CD14-positive monocyte (primary cell): ENCODE measurements around the gene ANXA4. TPM values are rescaled to one million over a fixed set of nuclear protein-coding genes. Genes with fewer than 3 reads are reported as not detected.

Experiments
- DNase-seq, 3 donors: peaks; one replicate each; pipeline ENCODE4 v3.0.0-alpha.2; 2011 to 2022
- H2AFZ ChIP-seq: 2 replicates; pipeline ENCODE4 v1.6.0; 2012; ENCODE audit warnings: mild to moderate bottlenecking, low read depth, low read length, inconsistent platforms; ENCODE audit not compliant: insufficient read depth, poor library complexity, severe bottlenecking
- H3K27ac ChIP-seq, 2 donors: 1 replicate in 1 of 2; 2 replicates in 1 of 2; pipeline ENCODE4 v1.5.1; 2012 to 2013; ENCODE audit warnings: low read length in 2 of 2, control low read depth in 1 of 2, inconsistent platforms in 1 of 2, low read depth in 1 of 2, mild to moderate bottlenecking in 1 of 2
- H3K27me3 ChIP-seq, 2 donors: one replicate each; pipeline versions ENCODE4 v1.6.0 to v1.6.1; 2011 to 2013; ENCODE audit warnings: low read length in 2 of 2; ENCODE audit not compliant: control insufficient read depth in 2 of 2, insufficient read depth in 2 of 2
- H3K36me3 ChIP-seq, 2 donors: replicated peaks in 1 of 2; 1 replicate in 1 of 2; 2 replicates in 1 of 2; pipeline versions ENCODE4 v1.5.1 to v1.6.1; 2012 to 2013; ENCODE audit warnings: low read length in 2 of 2, control low read depth in 1 of 2, inconsistent platforms in 1 of 2, mild to moderate bottlenecking in 1 of 2; ENCODE audit not compliant: insufficient read depth in 2 of 2, control insufficient read depth in 1 of 2
- H3K4me1 ChIP-seq, 2 donors: 1 replicate in 1 of 2; 2 replicates in 1 of 2; pipeline versions ENCODE4 v1.5.1 to v1.6.1; 2012 to 2013; ENCODE audit warnings: low read length in 2 of 2, control low read depth in 1 of 2, inconsistent platforms in 1 of 2, mild to moderate bottlenecking in 1 of 2, moderate library complexity in 1 of 2; ENCODE audit not compliant: insufficient read depth in 2 of 2, control insufficient read depth in 1 of 2
- H3K4me2 ChIP-seq: replicated peaks from 2 replicates; pipeline ENCODE3; 2012; ENCODE audit warnings: low read length, moderate library complexity, mild to moderate bottlenecking; ENCODE audit not compliant: poor library complexity, severe bottlenecking; ENCODE audit errors: extremely low read depth
- H3K4me3 ChIP-seq, 3 experiments: fragments of 200-600 bp in 1 of 3; sonication (generic) in 1 of 3; replicated peaks in 1 of 3; 1 replicate in 2 of 3; 2 replicates in 1 of 3; pipeline ENCODE4 v1.5.1; 2011 to 2013; ENCODE audit warnings: low read length in 3 of 3, mild to moderate bottlenecking in 3 of 3, control low read depth in 2 of 3, low read depth in 2 of 3, inconsistent platforms in 1 of 3, moderate library complexity in 1 of 3
- H3K79me2 ChIP-seq: 2 replicates; pipeline ENCODE4 v1.6.0; 2012; ENCODE audit warnings: mild to moderate bottlenecking, control low read depth, inconsistent platforms, low read length, moderate library complexity; ENCODE audit not compliant: insufficient read depth
- H3K9ac ChIP-seq: 2 replicates; pipeline ENCODE4 v1.6.0; 2017; ENCODE audit warnings: low read length, mild to moderate bottlenecking; ENCODE audit not compliant: insufficient read depth, poor library complexity, severe bottlenecking
- H3K9me3 ChIP-seq, 2 donors: replicated peaks in 1 of 2; 1 replicate in 1 of 2; 2 replicates in 1 of 2; pipeline versions ENCODE4 v1.5.1 to v1.6.1; 2012 to 2013; ENCODE audit warnings: low read length in 2 of 2, control low read depth in 1 of 2; ENCODE audit not compliant: control insufficient read depth in 1 of 2, insufficient read depth in 1 of 2
- H4K20me1 ChIP-seq: 2 replicates; pipeline ENCODE4 v1.6.0; 2012; ENCODE audit warnings: mild to moderate bottlenecking, low read length, control low read depth, moderate library complexity; ENCODE audit not compliant: insufficient read depth
- H3K27ac Mint-ChIP-seq, 7 donors: one replicate each; pipeline ENCODE4 v1.8.0; 2020; ENCODE audit warnings: mild to moderate bottlenecking in 7 of 7, mixed read lengths in 7 of 7, moderate library complexity in 6 of 7, inconsistent platforms in 2 of 7
- H3K27me3 Mint-ChIP-seq, 3 donors: one replicate each; pipeline ENCODE4 v1.8.0; 2021 to 2022; ENCODE audit warnings: low read depth in 3 of 3, mild to moderate bottlenecking in 3 of 3, mixed read lengths in 3 of 3, moderate library complexity in 3 of 3, inconsistent platforms in 1 of 3
- H3K36me3 Mint-ChIP-seq, 2 donors: one replicate each; pipeline ENCODE4 v1.8.0; 2020; ENCODE audit warnings: mixed read lengths in 2 of 2, inconsistent platforms in 1 of 2, mild to moderate bottlenecking in 1 of 2
- H3K4me1 Mint-ChIP-seq: one replicate; pipeline ENCODE4 v1.8.0; 2020; ENCODE audit warnings: mild to moderate bottlenecking, mixed read lengths
- H3K4me3 Mint-ChIP-seq, 2 donors: one replicate each; pipeline ENCODE4 v1.8.0; 2020; ENCODE audit warnings: mild to moderate bottlenecking in 2 of 2, mixed read lengths in 2 of 2, moderate library complexity in 1 of 2
- H3K9me3 Mint-ChIP-seq, 7 donors: one replicate each; pipeline ENCODE4 v1.8.0; 2020 to 2022; ENCODE audit warnings: mixed read lengths in 7 of 7, mild to moderate bottlenecking in 6 of 7, moderate library complexity in 6 of 7, inconsistent platforms in 2 of 7
- WGBS: methylation state at CpG from one replicate; pipeline ENCODE4 v1.1.5; 2013; ENCODE audit warnings: missing lambda C conversion rate; ENCODE audit not compliant: insufficient coverage; 5-methylcytosine and 5-hydroxymethylcytosine counted together
- intact Hi-C, 2 donors: fragments of 100-400 bp; cut with micrococcal nuclease; formaldehyde crosslinking; loops; one replicate each; pipeline versions ENCODE4 v1.15.0 to v1.15.1; 2023
- polyA plus RNA-seq, 3 donors: library from polyadenylated mRNA; depleted of rRNA in 1 of 3; unstranded in 2 of 3; stranded (reverse) in 1 of 3; fragments of 300-500 nt in 2 of 3; fragments of >200 nt in 1 of 3; fragmentation: Illumina TruSeq in 2 of 3; gene quantifications; 1 replicate in 2 of 3; 2 replicates in 1 of 3; pipeline ENCODE4 v1.2.3, GENCODE V29; 2012 to 2021
- TF ChIP-seq, protein P1 (sequence below): fragments of 200-600 bp; IDR thresholded peaks from one replicate; pipeline ENCODE4 v1.8.0; 2022; ENCODE audit warnings: antibody characterized with exemption, mild to moderate bottlenecking

ANXA4 gene
- polyA plus RNA-seq, 3 donors, result 30.0 to 95.7 (median 64.7) TPM

DNA sequence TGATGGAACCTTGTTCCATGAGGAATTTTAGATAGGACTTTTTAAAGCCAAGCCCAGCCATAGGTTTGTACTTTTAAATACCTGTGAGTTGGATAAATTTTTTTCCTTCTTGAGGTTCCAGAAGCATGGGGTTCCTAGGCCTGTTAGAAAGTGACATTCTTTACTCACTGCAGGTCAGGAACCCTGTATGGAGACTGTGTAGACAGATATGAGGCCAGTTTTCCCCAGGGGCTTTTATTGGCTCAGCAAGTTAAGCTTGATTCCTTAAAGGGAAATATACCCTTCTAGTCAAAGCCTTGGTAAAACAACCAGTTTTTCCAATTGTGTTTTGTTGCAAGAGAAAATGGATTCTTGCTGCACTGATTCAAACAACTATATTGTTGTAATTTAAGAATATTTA is 49.1 kb downstream of the ANXA4 start:
- no peaks in the 10 kb centered on the region for H3K27me3 ChIP-seq
- Mint-ChIP-seq H3K4me1 (peaks cover 11% of the 10 kb centered on the region), H3K9me3 (no peaks in the 10 kb centered on the region), H3K36me3 (peaks cover 43 to 44% of the 10 kb centered on the region in 2 donors), H3K27me3 (no peaks in the 10 kb centered on the region), H3K4me3 (no peak overlapping the region), H3K27ac (no peak overlapping the region)
- no peak overlapping the region for H3K9ac ChIP-seq
- H3K4me2 ChIP-seq, result no peak overlapping the region
- H3K27ac ChIP-seq, result no peak overlapping the region
- no peaks in the 10 kb centered on the region for H3K79me2 ChIP-seq
- no peak overlapping the region for H2AFZ ChIP-seq
- H3K9me3 ChIP-seq, result no peaks in the 10 kb centered on the region
- H3K4me1 ChIP-seq, result peaks cover 0 to 7% of the 10 kb centered on the region in 2 donors
- DNase-seq, result no peak
- H3K36me3 ChIP-seq, result peaks cover 9 to 68% of the 10 kb centered on the region in 2 donors
- TF ChIP-seq, protein P1, sequence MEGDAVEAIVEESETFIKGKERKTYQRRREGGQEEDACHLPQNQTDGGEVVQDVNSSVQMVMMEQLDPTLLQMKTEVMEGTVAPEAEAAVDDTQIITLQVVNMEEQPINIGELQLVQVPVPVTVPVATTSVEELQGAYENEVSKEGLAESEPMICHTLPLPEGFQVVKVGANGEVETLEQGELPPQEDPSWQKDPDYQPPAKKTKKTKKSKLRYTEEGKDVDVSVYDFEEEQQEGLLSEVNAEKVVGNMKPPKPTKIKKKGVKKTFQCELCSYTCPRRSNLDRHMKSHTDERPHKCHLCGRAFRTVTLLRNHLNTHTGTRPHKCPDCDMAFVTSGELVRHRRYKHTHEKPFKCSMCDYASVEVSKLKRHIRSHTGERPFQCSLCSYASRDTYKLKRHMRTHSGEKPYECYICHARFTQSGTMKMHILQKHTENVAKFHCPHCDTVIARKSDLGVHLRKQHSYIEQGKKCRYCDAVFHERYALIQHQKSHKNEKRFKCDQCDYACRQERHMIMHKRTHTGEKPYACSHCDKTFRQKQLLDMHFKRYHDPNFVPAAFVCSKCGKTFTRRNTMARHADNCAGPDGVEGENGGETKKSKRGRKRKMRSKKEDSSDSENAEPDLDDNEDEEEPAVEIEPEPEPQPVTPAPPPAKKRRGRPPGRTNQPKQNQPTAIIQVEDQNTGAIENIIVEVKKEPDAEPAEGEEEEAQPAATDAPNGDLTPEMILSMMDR, result no peak
- H3K4me3 ChIP-seq, result no peak overlapping the region
- H4K20me1 ChIP-seq, result no peaks in the 10 kb centered on the region
- intact Hi-C loops, result loop anchor here in 1 of 2 donors (10.0 kb wide), 1 partner anchor 46 kb away; the partner anchor contains the start of gene ANXA4

DNA sequence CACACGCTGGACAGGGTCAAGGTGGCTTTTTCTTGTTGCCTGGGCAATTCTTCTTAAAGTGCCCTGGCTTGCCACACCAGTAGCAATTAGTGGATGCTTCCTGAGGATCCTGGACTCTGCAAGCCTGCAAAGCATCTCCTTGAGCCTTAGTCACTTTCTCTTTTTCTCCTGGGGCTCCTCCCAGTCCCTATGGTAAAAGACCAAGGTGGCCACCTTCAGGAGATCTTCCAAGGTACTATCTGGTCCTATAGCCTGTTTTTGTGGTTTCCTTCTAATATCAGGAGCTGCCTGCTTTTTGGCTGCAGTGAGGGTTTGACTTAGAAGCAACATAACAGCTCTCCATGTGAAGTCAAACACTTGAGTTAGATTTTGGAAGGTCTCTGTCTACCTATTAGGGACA is 54.2 kb downstream of the ANXA4 start:
- no peak for DNase-seq
- Histone ChIP-seq H3K27me3 (no peaks in the 10 kb centered on the region), H2AFZ (no peak overlapping the region), H3K27ac (no peak overlapping the region), H4K20me1 (no peaks in the 10 kb centered on the region), H3K79me2 (no peaks in the 10 kb centered on the region), H3K4me2 (no peak overlapping the region), H3K9ac (no peak overlapping the region), H3K4me3 (no peak overlapping the region), H3K36me3 (peaks cover 0 to 56% of the 10 kb centered on the region in 2 donors), H3K4me1 (peaks cover 3 to 14% of the 10 kb centered on the region in 2 donors), H3K9me3 (no peaks in the 10 kb centered on the region)
- H3K4me1 Mint-ChIP-seq, result peaks cover 23% of the 10 kb centered on the region
- WGBS, result 86% methylated on average over 1 of the region's 1 CpG
- H3K9me3 Mint-ChIP-seq, result no peaks in the 10 kb centered on the region
- peaks cover 31 to 33% of the 10 kb centered on the region in 2 donors for H3K36me3 Mint-ChIP-seq
- H3K27me3 Mint-ChIP-seq, result peaks cover 0 to 2% (median 0%) of the 10 kb centered on the region in 3 donors
- TF ChIP-seq, protein P1, result no peak
- H3K27ac Mint-ChIP-seq, result no peak overlapping the region
- H3K4me3 Mint-ChIP-seq, result no peak overlapping the region
- intact Hi-C loops, result loop anchor here in 1 of 2 donors (10.0 kb wide), 1 partner anchor 51 kb away; the partner anchor contains the start of gene ANXA4
